Activated CD4-positive, CD25-positive, alpha-beta regulatory T cell treated with anti-CD3 and anti-CD28 coated beads, Interleukin-2, amount 50 U/mL, for 16 hours (primary cell): ENCODE data around the gene MAP3K2.

Experiments
- DNase-seq: peaks from one replicate; pipeline ENCODE4 v3.0.0-alpha.2; 2020; ENCODE audit warnings: low read depth, low spot score

Gene MAP3K2

DNA sequence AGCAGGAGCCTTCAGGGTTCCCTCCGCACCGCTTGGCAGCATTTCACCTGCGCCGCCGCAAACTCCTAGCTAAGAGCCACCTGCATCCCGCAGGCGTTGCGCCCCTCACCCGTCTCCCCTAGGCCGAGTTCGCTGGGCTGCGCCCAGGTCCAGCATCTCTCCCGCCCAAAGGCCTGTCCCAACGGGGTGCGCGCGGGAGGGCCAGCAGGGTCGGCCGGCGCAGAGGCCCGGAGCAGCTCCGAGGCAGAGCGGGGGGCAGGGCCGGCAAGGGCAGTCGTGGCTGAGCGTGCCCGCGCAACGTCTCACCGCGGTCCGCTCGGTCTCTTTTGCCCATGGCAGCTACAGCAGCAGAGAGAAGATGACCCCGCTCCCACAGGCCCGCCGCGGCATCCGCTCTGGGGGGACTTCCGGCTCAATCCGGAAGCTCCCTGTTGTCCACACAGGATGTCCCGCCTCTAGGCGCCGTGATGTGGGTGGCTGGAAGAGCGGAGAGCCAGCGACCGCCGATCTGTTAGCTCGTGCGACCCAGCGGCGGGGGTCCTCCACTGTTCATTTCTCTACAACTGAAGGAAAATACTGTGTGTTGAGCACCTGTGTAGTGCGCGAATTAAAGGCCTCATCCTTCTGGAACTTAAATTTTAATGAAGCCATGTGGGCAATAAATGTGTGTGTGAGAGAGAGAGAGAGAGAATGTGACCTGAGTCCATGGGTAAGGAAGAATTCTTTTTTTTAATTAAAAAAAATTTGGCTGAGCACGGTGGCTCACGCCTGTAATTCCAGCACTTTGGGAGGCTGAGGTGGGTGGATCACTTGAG is 93.8 kb downstream of the MAP3K2 start, which contains the start of gene ERCC3:
Gene ERCC3 (minus strand): TSS at position 397 of the 815 bp plus-strand sequence. CDS start 63 bp downstream, at position 334.
- DNase-seq, result peak; percentile 63

DNA sequence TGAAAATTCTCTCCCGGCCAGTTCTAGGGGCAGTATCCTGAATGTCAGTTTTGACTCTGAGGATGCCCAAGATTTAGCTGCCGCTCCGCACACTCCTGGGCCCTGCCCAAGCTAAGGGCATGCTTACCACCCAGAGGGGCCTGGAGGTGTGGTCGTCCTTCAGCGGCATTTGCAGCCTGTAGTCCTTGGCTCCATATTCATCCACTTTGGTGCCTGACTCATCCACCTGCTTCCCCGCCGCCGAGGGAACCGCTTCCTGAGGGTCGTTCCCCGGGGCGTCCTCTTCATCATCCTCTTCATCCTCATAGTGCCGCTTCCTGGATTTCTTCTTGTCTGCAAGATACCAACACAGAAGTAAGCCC is 94.4 kb downstream of the MAP3K2 start:
- DNase-seq, result no peak

- DNase-seq, result no peak
Observed at GRCh38 chr2:127288274-127288673, 99.5 kb downstream of the MAP3K2 start.

DNA sequence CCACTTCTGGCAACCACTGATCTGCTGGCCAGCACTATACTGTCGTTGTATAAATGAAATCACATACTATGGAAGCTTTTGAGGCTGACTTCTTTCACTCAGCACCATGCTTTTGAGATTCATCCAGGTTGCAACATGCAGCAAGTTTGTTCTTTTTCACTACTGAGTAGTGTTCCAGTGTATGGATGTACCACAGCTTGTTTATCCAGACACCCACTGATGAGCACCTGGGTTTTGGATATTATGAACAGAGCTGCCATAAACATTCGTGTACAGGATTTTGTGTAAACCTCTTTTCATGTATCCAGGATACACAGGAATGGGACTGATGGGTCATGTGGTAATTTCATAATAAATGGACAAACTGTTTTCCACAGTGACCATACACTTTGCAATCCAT is 104.5 kb downstream of the MAP3K2 start:
- DNase-seq, result no peak

- no peak for DNase-seq
Observed at GRCh38 chr2:127280693-127281092, 107.1 kb downstream of the MAP3K2 start.

- DNase-seq, result no peak
Observed at GRCh38 chr2:127279781-127280180, 108.0 kb downstream of the MAP3K2 start.

DNA sequence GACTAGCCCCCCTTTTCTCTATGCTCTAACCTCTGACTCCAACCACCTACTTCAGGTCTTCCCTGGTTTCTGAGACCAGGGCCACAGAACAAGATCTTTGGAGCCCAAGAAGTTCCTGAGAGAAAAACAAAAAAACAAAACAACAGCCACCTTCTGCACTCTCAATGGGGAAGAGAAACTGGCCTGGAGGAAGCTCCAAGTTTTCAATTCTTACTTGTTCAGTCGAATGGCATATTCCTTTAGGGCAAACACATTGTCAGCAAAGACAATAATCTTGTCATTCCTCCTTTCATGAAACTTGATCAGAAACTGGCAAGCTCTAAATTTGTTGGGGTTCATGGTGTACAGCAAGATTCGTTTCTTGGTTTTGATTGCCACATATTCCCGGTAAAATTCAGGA is 108.8 kb downstream of the MAP3K2 start:
- DNase-seq, result no peak

DNA sequence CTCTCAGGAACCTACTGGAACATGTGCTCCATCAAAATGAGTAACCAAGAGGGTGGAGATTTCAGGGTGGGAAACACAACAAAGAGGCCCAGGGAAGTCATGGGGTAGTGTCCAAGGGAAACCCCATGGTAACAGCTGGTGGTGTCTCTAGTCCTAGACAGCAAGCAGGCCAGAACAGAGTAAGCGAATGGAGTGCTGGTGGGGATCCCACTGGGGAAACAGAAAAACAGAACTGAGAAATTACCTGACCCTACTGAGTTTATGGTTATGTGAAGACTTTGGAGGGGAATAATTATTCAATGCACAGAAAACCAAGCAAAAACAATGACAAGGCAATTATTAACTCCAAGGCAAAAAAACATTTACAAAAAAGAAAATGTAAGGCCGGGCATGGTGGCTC is 110.7 kb downstream of the MAP3K2 start:
- no peak for DNase-seq

DNA sequence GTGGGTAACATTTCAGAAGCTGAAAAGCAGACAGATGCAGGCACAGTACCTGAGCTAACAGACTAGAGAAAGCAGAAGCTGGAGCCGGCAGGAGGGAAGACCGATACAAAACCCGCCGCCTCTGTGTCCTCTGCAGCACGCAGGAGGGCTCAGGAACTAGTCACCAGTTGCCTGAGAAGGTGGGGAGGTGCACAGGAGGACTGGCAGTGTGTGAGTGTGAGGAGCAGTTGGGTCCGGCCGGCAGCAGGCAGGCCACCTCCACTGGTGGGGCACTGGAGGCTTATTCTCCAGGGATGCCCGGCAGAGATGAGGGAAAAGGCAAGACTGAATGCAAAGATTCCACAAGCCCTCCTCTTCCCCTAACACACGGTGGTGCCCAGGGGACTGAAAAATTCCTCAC is 112.0 kb downstream of the MAP3K2 start:
- no peak for DNase-seq

DNA sequence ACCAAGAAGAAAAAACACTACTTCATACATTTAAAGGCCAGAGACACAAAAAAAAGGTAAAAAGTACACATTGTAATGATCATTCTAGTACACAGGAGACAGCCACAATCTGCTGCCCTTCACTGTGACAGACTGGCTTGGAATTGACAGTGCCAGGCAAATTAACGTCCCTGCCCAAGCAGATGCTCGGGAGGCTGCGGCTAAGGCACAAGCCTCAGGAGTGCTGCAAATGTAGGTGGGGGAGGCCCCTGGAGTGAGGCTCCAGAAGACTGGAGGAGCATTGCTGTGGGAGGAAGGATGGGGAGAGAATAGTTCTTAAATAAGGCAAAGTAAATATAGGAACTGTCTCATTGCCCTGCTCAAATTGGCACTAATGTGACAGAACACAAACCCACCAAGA is 112.4 kb downstream of the MAP3K2 start:
- DNase-seq, result no peak

DNA sequence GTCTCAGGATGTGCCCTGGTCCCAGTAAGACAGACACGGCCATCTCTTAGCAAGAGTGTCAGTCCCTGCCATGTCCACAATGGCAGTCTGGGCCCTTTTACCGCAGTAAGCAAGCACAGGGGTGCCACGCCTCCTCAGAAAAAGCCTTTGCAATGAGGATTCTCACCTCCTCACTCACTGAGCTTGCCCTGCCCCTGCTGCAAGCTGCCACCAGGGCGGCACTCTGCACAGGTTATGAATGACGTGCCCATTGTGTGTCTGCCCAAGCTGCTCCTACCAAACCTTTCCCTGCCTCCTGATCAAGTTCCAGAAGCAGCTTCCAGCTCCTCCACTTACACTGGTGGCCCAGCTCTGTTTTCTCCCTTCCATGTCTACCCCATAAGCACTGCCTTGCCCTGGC is 117.1 kb downstream of the MAP3K2 start:
- no peak for DNase-seq

GRCh38 chr2:127261804-127262406 is 125.9 kb downstream of the MAP3K2 start:
- DNase-seq, result no peak

GRCh38 chr2:127259355-127259754 is 128.4 kb downstream of the MAP3K2 start:
- no peak for DNase-seq

DNA sequence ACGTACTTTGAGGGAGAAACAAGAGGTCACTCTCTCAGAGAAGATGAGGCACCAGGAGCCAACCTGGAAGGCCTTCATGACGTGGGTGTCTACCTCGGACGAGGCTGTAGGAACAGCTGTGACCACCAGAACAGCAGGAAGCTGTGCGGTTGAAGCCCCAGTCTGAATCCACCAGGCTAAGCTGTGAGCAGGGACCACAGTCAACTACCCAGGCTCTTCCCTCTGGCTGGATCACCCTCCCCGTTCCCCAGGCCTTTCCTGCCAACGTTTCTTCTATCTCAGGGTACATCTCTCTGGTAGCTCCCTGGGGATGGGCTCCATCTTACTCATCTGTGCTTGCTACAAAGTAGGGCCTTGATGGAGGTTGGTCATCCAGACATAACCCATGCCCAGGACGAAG is 130.9 kb downstream of the MAP3K2 start:
- DNase-seq, result no peak

- DNase-seq, result no peak
Observed at GRCh38 chr2:127256381-127256780, 131.4 kb downstream of the MAP3K2 start.

GRCh38 chr2:127255721-127256120 is 132.1 kb downstream of the MAP3K2 start:
- no peak for DNase-seq

DNA sequence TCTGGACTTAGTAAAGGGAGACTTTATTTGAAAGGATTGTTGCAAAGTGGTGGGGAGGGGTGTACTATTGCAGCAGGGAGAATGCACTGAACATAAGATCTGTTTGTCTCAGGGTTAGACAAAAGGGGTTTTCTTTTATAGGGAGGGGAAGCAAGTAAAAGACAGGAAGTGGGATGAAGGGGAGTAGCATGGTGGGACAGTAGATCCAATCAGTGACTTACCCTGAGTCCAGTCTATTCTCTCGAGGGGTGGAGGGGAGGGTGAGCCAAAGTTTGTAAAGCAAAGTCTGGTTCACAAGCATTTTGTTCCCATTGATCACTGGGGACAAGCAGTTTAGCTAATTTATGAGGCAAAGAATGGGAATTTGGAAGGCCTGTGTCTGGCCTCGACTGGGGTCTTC is 132.6 kb downstream of the MAP3K2 start:
- DNase-seq, result no peak

DNA sequence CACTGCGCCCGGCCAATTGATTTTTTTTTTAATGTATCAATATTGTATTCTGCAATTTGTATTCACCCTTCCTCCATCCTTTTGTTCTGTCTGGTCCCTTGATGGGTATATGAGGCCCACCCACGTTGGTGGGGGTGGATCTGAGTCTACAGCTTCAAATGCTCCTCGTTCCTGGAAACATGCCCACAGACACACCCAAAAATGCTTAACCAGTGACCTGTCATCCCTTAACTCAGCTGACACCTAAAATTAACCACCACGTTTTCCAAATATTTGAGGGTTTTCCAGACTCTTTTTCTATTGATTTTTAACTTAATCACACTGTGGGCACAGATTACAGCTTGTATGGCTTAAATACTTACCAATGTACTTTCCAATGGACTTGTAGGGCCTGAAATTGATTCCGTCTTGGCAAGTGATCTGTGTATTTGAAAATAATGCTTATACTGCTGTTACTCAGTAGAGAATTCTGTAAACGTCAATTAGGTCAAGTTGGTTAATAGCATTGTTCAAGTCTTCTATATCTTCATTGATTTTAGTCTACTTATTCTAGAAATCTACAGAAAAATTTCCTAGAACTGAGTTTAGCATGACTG is 133.3 kb downstream of the MAP3K2 start:
- DNase-seq, result no peak
